NAMALWA (cell line): ENCODE measurements around the gene PDS5A.
"Not testable (repeated sequence)": the region's sequence is repeated elsewhere in the genome, so short reads cannot be mapped to it uniquely, and the experiment has no call there.

ENCODE experiments used
- DNase-seq: peaks from one replicate; pipeline ENCODE4 v3.0.0-alpha.2; 2015; ENCODE audit warnings: low spot score

Gene PDS5A

GRCh38 chr4:39899291-39899690 is 78.4 kb downstream of the PDS5A start:
- no peak for DNase-seq

GRCh38 chr4:39898015-39898414 is 79.7 kb downstream of the PDS5A start:
- DNase-seq = no peak

- DNase-seq = no peak
Measured at GRCh38 chr4:39893693-39894072, 84.0 kb downstream of the PDS5A start.

GRCh38 chr4:39892988-39893692 is 84.6 kb downstream of the PDS5A start:
- DNase-seq = no peak

GRCh38 chr4:39889226-39889625 is 88.5 kb downstream of the PDS5A start:
- no peak for DNase-seq

GRCh38 chr4:39888541-39888940 is 89.2 kb downstream of the PDS5A start:
- DNase-seq = no peak

- no peak for DNase-seq
Measured at GRCh38 chr4:39883646-39884045, 94.1 kb downstream of the PDS5A start.

- no peak for DNase-seq
Measured at GRCh38 chr4:39881789-39882188, 95.9 kb downstream of the PDS5A start.

- no peak for DNase-seq
Measured at GRCh38 chr4:39877971-39878370, 99.7 kb downstream of the PDS5A start.

GRCh38 chr4:39873823-39874222 is 103.9 kb downstream of the PDS5A start:
- no peak for DNase-seq

- DNase-seq = no peak
Measured at GRCh38 chr4:39865280-39865679, 112.4 kb downstream of the PDS5A start.

- no peak for DNase-seq
Measured at GRCh38 chr4:39864391-39864790, 113.3 kb downstream of the PDS5A start.

GRCh38 chr4:39860804-39861203 is 116.9 kb downstream of the PDS5A start:
- no peak for DNase-seq

- DNase-seq = no peak
Measured at GRCh38 chr4:39855909-39856512, 121.7 kb downstream of the PDS5A start.

- DNase-seq = no peak
Measured at GRCh38 chr4:39852636-39853035, 125.1 kb downstream of the PDS5A start.

GRCh38 chr4:39850727-39851126 is 127.0 kb downstream of the PDS5A start:
- DNase-seq = no peak

- no peak for DNase-seq
Measured at GRCh38 chr4:39846705-39847104, 131.0 kb downstream of the PDS5A start.

GRCh38 chr4:39846120-39846519 is 131.6 kb downstream of the PDS5A start:
- no peak for DNase-seq

GRCh38 chr4:39841894-39842293 is 135.8 kb downstream of the PDS5A start:
- DNase-seq = no peak

- DNase-seq = not testable (repeated sequence)
Measured at GRCh38 chr4:39840516-39840915, 137.2 kb downstream of the PDS5A start.

- DNase-seq = no peak
Measured at GRCh38 chr4:39840027-39840426, 137.7 kb downstream of the PDS5A start.

GRCh38 chr4:39838431-39838830 is 139.3 kb downstream of the PDS5A start:
- not testable (repeated sequence) for DNase-seq

- DNase-seq = no peak
Measured at GRCh38 chr4:39834269-39834668, 143.4 kb downstream of the PDS5A start.

GRCh38 chr4:39825741-39826231 is 151.9 kb downstream of the PDS5A start:
- DNase-seq = no peak
